GM23338 (cell line): Measurements from ENCODE around the gene HBM. TPM values are rescaled to one million over a fixed set of nuclear protein-coding genes. Genes with fewer than 3 reads are reported as not detected.

ENCODE experiments used
- ATAC-seq: fragments of 200-7000 bp; cut with Tn5 transposase; 3 replicates; pipeline ENCODE4 v1.9.1; 2020
- DNase-seq: peaks from one replicate; pipeline ENCODE4 v3.0.0-alpha.2; 2015; ENCODE audit warnings: low spot score
- H2AFZ ChIP-seq: fragments of 200-600 bp; sonication (generic); 2 replicates; pipeline ENCODE4 v1.8.0; 2016; ENCODE audit warnings: antibody characterized with exemption, mild to moderate bottlenecking, moderate library complexity
- H3F3A ChIP-seq: fragments of 200-600 bp; sonication (generic); replicated peaks from 2 replicates; pipeline ENCODE4 v1.8.0; 2017; ENCODE audit warnings: antibody characterized with exemption, mixed run types, low read depth
- H3K27ac ChIP-seq: fragments of 200-600 bp; sonication (generic); 2 replicates; pipeline ENCODE4 v1.6.1; 2016; ENCODE audit warnings: low read depth
- H3K27me3 ChIP-seq: fragments of 200-600 bp; sonication (generic); 2 replicates; pipeline ENCODE4 v1.8.0; 2016; ENCODE audit warnings: mild to moderate bottlenecking, mixed run types, moderate library complexity; ENCODE audit not compliant: insufficient read depth
- H3K36me3 ChIP-seq: fragments of 200-600 bp; sonication (generic); 2 replicates; pipeline ENCODE4 v1.8.0; 2016; ENCODE audit warnings: mild to moderate bottlenecking; ENCODE audit not compliant: insufficient read depth
- H3K4me1 ChIP-seq: fragments of 200-600 bp; sonication (generic); 2 replicates; pipeline ENCODE4 v1.8.0; 2016; ENCODE audit warnings: mild to moderate bottlenecking, moderate library complexity; ENCODE audit not compliant: insufficient read depth
- H3K4me2 ChIP-seq: fragments of 200-600 bp; sonication (generic); 2 replicates; pipeline ENCODE4 v1.7.1; 2017; ENCODE audit warnings: mixed run types
- H3K4me3 ChIP-seq: fragments of 200-600 bp; sonication (generic); 2 replicates; pipeline ENCODE4 v1.6.1; 2016; ENCODE audit warnings: mixed run types
- H3K79me2 ChIP-seq: fragments of 200-600 bp; sonication (generic); replicated peaks from 2 replicates; pipeline ENCODE4 v1.8.0; 2017; ENCODE audit warnings: mild to moderate bottlenecking; ENCODE audit not compliant: insufficient read depth
- H3K9me2 ChIP-seq: fragments of 200-600 bp; sonication (generic); 2 replicates; pipeline ENCODE4 v1.8.0; 2017; ENCODE audit not compliant: insufficient read depth
- H4K20me1 ChIP-seq: fragments of 200-600 bp; sonication (generic); replicated peaks from 2 replicates; pipeline ENCODE4 v1.8.0; 2017; ENCODE audit warnings: mild to moderate bottlenecking; ENCODE audit not compliant: insufficient read depth
- H3K27ac Mint-ChIP-seq: 2 replicates; pipeline ENCODE4 v1.8.0; 2020; ENCODE audit warnings: inconsistent platforms, mild to moderate bottlenecking, moderate library complexity, mixed read lengths
- H3K27me3 Mint-ChIP-seq: 3 replicates; pipeline ENCODE4 v1.8.0; 2022; ENCODE audit warnings: low read depth, mild to moderate bottlenecking, moderate library complexity, mixed read lengths, inconsistent platforms; ENCODE audit not compliant: insufficient read depth, poor library complexity
- H3K36me3 Mint-ChIP-seq: 3 replicates; pipeline ENCODE4 v1.8.0; 2021; ENCODE audit warnings: low read depth, mild to moderate bottlenecking, inconsistent platforms, moderate library complexity, mixed read lengths
- H3K4me1 Mint-ChIP-seq: 3 replicates; pipeline ENCODE4 v1.8.0; 2020; ENCODE audit warnings: mild to moderate bottlenecking, inconsistent platforms, mixed read lengths
- H3K4me3 Mint-ChIP-seq: 3 replicates; pipeline ENCODE4 v1.8.0; 2021; ENCODE audit warnings: moderate library complexity, mild to moderate bottlenecking, inconsistent platforms, mixed read lengths
- H3K9me3 Mint-ChIP-seq: 3 replicates; pipeline ENCODE4 v1.8.0; 2020; ENCODE audit warnings: moderate library complexity, mild to moderate bottlenecking, inconsistent platforms, mixed read lengths
- CREB1 ChIP-seq: fragments of 250-450 bp; sonication (Bioruptor Pico); IDR thresholded peaks from 2 replicates; pipeline ENCODE4 v1.5.0; 2020; ENCODE audit warnings: low read depth, mild to moderate bottlenecking, moderate library complexity
- ETS1 ChIP-seq: IDR thresholded peaks from 2 replicates; pipeline ENCODE4 v1.6.1; 2016; ENCODE audit warnings: antibody characterized with exemption
- EZH2 ChIP-seq: fragments of 200-600 bp; sonication (generic); IDR thresholded peaks from one replicate; pipeline ENCODE4 v1.8.0; 2017; ENCODE audit warnings: antibody characterized with exemption, mild to moderate bottlenecking, low read depth; ENCODE audit not compliant: unreplicated experiment
- EZH2phosphoT487 ChIP-seq: fragments of 200-600 bp; sonication (generic); IDR thresholded peaks from one replicate; pipeline ENCODE4 v1.8.1; 2018; ENCODE audit warnings: antibody characterized with exemption; ENCODE audit not compliant: unreplicated experiment
- JUNB ChIP-seq: IDR thresholded peaks from one replicate; pipeline ENCODE4 v1.6.1; 2016; ENCODE audit warnings: antibody characterized with exemption; ENCODE audit not compliant: unreplicated experiment
- NANOG ChIP-seq: IDR thresholded peaks from 2 replicates; pipeline ENCODE4 v1.6.1; 2016; ENCODE audit warnings: antibody characterized with exemption, borderline replicate concordance
- POLR2AphosphoS5 ChIP-seq: IDR thresholded peaks from 2 replicates; pipeline ENCODE4 v1.6.1; 2016; ENCODE audit warnings: antibody characterized with exemption, low read depth
- STAT1 ChIP-seq: IDR thresholded peaks from one replicate; pipeline ENCODE4 v1.6.1; 2016; ENCODE audit warnings: antibody characterized with exemption; ENCODE audit not compliant: unreplicated experiment
- ZNF331 ChIP-seq: fragments of 250-450 bp; sonication (Bioruptor Pico); IDR thresholded peaks from 2 replicates; pipeline ENCODE4 v1.5.0; 2020; ENCODE audit warnings: low read depth, mild to moderate bottlenecking, moderate library complexity
- ZNF462 ChIP-seq: fragments of 250-450 bp; sonication (Bioruptor Pico); IDR thresholded peaks from 2 replicates; pipeline ENCODE4 v1.5.0; 2020; ENCODE audit warnings: mild to moderate bottlenecking, moderate library complexity
- long read RNA-seq: library from polyadenylated mRNA; unstranded; transcript quantifications from one replicate; pipeline ENCODE4 v2.0.0, GENCODE V29; 2020; ENCODE audit not compliant: unreplicated experiment
- polyA plus RNA-seq: library from polyadenylated mRNA; unstranded; fragments of >200 nt; fragmentation: Nextera tagmentation; extraction: Ambion mirVana; gene quantifications from 2 replicates; pipeline ENCODE4 v1.2.1, GENCODE V29; 2016
- total RNA-seq: library from RNA; depleted of rRNA; stranded (reverse); fragments of >200 nt; shearing (Covaris generic); gene quantifications from 2 replicates; pipeline ENCODE4 v1.2.3, GENCODE V29; 2014; rRNA removed

Gene HBM
- total RNA-seq (not detected in 2 replicates), polyA plus RNA-seq (0.68 TPM in 1 of 2 replicates, not detected in the other)
- long read RNA-seq, result 0 reads

- H2AFZ ChIP-seq, result peak within 1 kb of the TSS; percentile 94
- peaks cover 9% of the 10 kb centered on the region for H3F3A ChIP-seq
- Mint-ChIP-seq H3K27me3 (peaks cover 60% of the 10 kb centered on the region), H3K4me1 (peaks cover 34% of the 10 kb centered on the region), H3K36me3 (no peaks in the 10 kb centered on the region), H3K9me3 (no peaks in the 10 kb centered on the region), H3K4me3 (peak within 1 kb of the TSS; percentile 67), H3K27ac (no peak within 1 kb of the TSS)
- H3K27me3 ChIP-seq, result peaks cover 75% of the 10 kb centered on the region
- DNase-seq (peak; percentile 40), ATAC-seq (peak; percentile 15)
- no peak within 1 kb of the TSS for H3K27ac ChIP-seq
- peak within 1 kb of the TSS; percentile 64 for H3K4me3 ChIP-seq
- no peaks in the 10 kb centered on the region for H3K79me2 ChIP-seq
- TF ChIP-seq ETS1 (no peak), EZH2phosphoT487 (peak; percentile 93), EZH2 (peak; percentile 85)
- no peaks in the 10 kb centered on the region; the same call in 1 of the 2 replicates for H4K20me1 ChIP-seq
- no peaks in the 10 kb centered on the region for H3K36me3 ChIP-seq
- H3K4me2 ChIP-seq, result peak within 1 kb of the TSS; percentile 88
- H3K4me1 ChIP-seq, result peaks cover 39% of the 10 kb centered on the region
- H3K9me2 ChIP-seq, result no peaks in the 10 kb centered on the region
Measured at GRCh38 chr16:165539-166374, at the start of gene HBM. Gene HBM, plus strand, starts transcription at chr16:165978. Its CDS starts 20 bp downstream, at chr16:165998.

GRCh38 chr16:116015-116414 lies 49.8 kb upstream of the HBM start:
- H3K79me2 ChIP-seq, result no peaks in the 10 kb centered on the region
- H3K4me3 ChIP-seq, result no peak overlapping the region
- no peak overlapping the region for H2AFZ ChIP-seq
- Mint-ChIP-seq H3K4me1 (peaks cover 13% of the 10 kb centered on the region), H3K36me3 (peaks cover 30% of the 10 kb centered on the region; the same call in 2 of the 3 replicates), H3K27ac (no peak overlapping the region), H3K4me3 (no peak overlapping the region), H3K9me3 (no peaks in the 10 kb centered on the region), H3K27me3 (peaks cover 4% of the 10 kb centered on the region)
- no peak for DNase-seq
- H3K9me2 ChIP-seq, result no peaks in the 10 kb centered on the region
- H3K27ac ChIP-seq, result no peak overlapping the region
- H3F3A ChIP-seq, result 0 out of 2 replicates have a peak, but pooled peaks cover 3% of the 10 kb centered on the region
- no peak overlapping the region for H3K4me2 ChIP-seq
- ATAC-seq, result no peak
- peaks cover 5% of the 10 kb centered on the region; the same call in 1 of the 2 replicates for H4K20me1 ChIP-seq
- no peaks in the 10 kb centered on the region for H3K27me3 ChIP-seq
- H3K4me1 ChIP-seq, result no peaks in the 10 kb centered on the region
- H3K36me3 ChIP-seq, result 0 out of 2 replicates have a peak, but pooled peaks cover 7% of the 10 kb centered on the region
- TF ChIP-seq EZH2phosphoT487, result no peak
- no peak for TF ChIP-seq CREB1
- TF ChIP-seq JUNB, result no peak
- TF ChIP-seq ZNF331 (CRISPR knock-in tag), result no peak
- TF ChIP-seq ETS1, result no peak
- TF ChIP-seq STAT1, result no peak
- no peak for TF ChIP-seq POLR2AphosphoS5
- no peak for TF ChIP-seq NANOG
- no peak for TF ChIP-seq ZNF462 (CRISPR knock-in tag)
